Mucosa of descending colon (tissue), 3 donors: ENCODE data around the gene KRT15. TPM values are rescaled to one million over a fixed set of nuclear protein-coding genes. Genes with fewer than 3 reads are reported as not detected.
A peak's percentile ranks its signal among the peaks of the same experiment; 100 is the strongest.

Experiments
- ATAC-seq: fragments of 200-7000 bp; cut with Tn5 transposase; one replicate; pipeline ENCODE4 v1.9.1; 2020; ENCODE audit warnings: mild to moderate bottlenecking, moderate library complexity
- DNase-seq, 3 donors: peaks; one replicate each; pipeline ENCODE4 v3.0.0-alpha.2; 2020
- H3K36me3 ChIP-seq: fragments of 200-600 bp; one replicate; pipeline ENCODE4 v1.8.0; 2021; ENCODE audit warnings: low read depth, mild to moderate bottlenecking
- H3K4me1 ChIP-seq: fragments of 200-600 bp; one replicate; pipeline ENCODE4 v1.8.0; 2021; ENCODE audit warnings: low read depth, mild to moderate bottlenecking
- H3K4me3 ChIP-seq: fragments of 200-600 bp; one replicate; pipeline ENCODE4 v1.8.0; 2021; ENCODE audit warnings: mild to moderate bottlenecking
- H3K9me3 ChIP-seq: fragments of 200-600 bp; one replicate; pipeline ENCODE4 v1.8.0; 2021; ENCODE audit warnings: mild to moderate bottlenecking
- intact Hi-C, 2 donors: fragments of 100-400 bp; cut with DNase I in 1 of 2; cut with micrococcal nuclease in 1 of 2; formaldehyde crosslinking; loops; one replicate each; pipeline versions ENCODE4 v1.11.0 to v1.11.1; 2022; cut with DNase I, micrococcal nuclease
- total RNA-seq, 3 donors: library from RNA; stranded (reverse); fragmentation: NEBNext Ultra II Directional in 2 of 3; extraction: Animal tissue kit (Norgen Biotek cat#: 25700) in 2 of 3; gene quantifications; one replicate each; pipeline versions ENCODE4 v1.2.1 to v1.2.4, GENCODE V29; 2021 to 2023
- TF ChIP-seq, protein P1 (sequence below): fragments of 200-600 bp; IDR thresholded peaks from one replicate; pipeline ENCODE4 v1.8.0; 2022; ENCODE audit warnings: antibody characterized with exemption, mild to moderate bottlenecking
- donor health status: DM: no; HTN: no; CAD: no; lungs with moderate emphysema.
- donor health status: DM: no; HTN: no; CAD: no.
- donor health status: DM: no; HTN: yes; CAD: no.

Gene KRT15
- total RNA-seq, 3 donors from 2014 or later: 5.0 to 16.5 (median 5.4) TPM

DNA sequence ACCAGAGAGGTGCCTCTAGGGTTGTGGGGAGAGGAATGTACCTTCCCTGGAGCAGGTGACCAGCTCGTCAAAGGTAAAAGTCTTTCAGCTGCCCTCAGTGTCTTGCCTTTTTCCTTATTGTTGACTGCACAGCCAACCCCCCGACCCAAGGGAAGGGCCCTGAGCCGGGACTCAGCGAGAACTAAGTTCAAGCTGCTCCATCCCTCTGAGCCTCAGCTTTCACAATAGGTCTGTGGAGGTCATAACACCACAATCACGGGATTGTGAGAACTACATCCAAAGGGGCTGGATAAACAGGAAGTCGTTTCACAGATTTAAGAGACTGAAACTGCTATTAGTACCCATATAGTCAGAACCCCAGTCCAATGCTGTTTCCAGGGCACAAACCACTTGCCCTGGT lies 26.3 kb downstream of the KRT15 start:
- Histone ChIP-seq H3K4me1 (peaks cover 14% of the 10 kb centered on the region), H3K36me3 (no peaks in the 10 kb centered on the region), H3K9me3 (no peaks in the 10 kb centered on the region), H3K4me3 (no peak overlapping the region)
- no peak for DNase-seq
- intact Hi-C loops: no loop called here
- TF ChIP-seq, protein P1, sequence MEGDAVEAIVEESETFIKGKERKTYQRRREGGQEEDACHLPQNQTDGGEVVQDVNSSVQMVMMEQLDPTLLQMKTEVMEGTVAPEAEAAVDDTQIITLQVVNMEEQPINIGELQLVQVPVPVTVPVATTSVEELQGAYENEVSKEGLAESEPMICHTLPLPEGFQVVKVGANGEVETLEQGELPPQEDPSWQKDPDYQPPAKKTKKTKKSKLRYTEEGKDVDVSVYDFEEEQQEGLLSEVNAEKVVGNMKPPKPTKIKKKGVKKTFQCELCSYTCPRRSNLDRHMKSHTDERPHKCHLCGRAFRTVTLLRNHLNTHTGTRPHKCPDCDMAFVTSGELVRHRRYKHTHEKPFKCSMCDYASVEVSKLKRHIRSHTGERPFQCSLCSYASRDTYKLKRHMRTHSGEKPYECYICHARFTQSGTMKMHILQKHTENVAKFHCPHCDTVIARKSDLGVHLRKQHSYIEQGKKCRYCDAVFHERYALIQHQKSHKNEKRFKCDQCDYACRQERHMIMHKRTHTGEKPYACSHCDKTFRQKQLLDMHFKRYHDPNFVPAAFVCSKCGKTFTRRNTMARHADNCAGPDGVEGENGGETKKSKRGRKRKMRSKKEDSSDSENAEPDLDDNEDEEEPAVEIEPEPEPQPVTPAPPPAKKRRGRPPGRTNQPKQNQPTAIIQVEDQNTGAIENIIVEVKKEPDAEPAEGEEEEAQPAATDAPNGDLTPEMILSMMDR: no peak
- no peak for ATAC-seq

DNA sequence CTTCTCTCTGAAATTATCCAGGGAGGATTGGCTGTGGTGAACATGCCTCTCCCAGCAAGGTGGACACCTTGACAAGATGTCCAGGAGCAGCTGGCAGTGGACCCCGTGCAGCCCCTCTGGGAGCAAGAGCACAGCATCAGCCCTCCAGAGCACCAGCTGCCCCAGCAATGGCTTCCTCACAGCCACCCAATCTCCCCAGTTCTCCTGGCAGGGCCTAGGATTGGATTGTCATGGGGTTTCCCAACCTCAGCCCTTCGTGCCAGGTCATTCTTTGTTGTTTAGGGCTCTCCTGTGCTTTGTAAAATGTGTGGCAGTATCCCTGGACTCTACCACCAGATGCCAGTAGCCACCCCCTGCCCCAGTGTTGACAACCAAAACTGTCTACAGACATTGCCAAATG lies 27.2 kb downstream of the KRT15 start:
- TF ChIP-seq, protein P1: no peak
- no peak overlapping the region for H3K4me3 ChIP-seq
- peaks cover 14% of the 10 kb centered on the region for H3K4me1 ChIP-seq
- H3K9me3 ChIP-seq: no peaks in the 10 kb centered on the region
- no peak for ATAC-seq
- no peaks in the 10 kb centered on the region for H3K36me3 ChIP-seq
- intact Hi-C loops: no loop called here
- DNase-seq: no peak

DNA sequence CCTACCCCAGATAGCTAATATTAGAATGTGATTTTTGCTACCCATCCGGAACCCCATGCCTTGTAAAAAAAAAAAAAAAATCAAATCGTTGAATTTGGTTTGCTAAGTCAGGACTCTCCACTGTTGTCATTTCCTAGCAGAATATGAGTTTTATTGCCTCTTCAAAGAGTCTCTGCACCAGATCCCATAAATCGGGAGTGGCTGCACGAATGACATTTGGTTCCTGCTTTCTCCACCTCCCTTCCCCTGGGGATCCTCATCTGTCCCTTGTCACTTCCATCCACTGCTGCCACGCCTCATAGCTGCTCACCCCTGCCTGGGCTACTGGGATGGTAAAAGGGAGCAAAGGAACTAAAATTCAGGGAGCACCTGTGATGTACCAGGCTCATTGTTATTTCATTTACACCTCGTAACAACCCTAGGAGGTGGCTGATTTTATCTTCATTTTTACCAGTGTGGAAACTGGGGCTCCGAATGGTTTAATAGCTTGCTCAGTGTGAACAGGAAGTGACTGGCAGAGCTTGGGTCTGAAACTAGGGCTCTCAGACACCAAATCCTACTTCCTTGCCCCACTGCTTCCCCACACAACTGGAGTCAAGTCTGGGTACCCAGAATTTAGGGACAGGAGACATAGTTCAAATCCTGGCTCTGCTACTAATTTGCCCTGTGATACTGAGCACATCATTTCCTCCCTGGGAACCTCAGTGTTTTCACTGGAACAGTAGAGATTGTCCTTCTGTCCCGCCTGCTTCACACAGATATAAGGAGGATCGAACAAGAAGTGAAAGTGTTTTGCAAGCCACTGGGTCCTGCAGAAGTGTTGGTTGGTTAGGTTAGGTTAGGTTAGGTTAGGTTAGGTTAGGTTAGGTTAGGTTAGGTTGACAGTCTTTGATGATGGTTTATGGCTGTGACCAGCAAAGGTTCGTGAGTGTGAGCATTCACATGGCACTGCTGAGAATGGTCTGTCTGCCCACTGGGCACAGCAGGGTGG lies 28.4 kb downstream of the KRT15 start:
- Histone ChIP-seq H3K4me3 (no peak overlapping the region), H3K9me3 (no peaks in the 10 kb centered on the region), H3K36me3 (no peaks in the 10 kb centered on the region), H3K4me1 (peaks cover 14% of the 10 kb centered on the region)
- peak; percentile 66 for ATAC-seq
- intact Hi-C loops: no loop called here
- TF ChIP-seq, protein P1: no peak
- peak in 1 of 3 donors; percentile 52 for DNase-seq

DNA sequence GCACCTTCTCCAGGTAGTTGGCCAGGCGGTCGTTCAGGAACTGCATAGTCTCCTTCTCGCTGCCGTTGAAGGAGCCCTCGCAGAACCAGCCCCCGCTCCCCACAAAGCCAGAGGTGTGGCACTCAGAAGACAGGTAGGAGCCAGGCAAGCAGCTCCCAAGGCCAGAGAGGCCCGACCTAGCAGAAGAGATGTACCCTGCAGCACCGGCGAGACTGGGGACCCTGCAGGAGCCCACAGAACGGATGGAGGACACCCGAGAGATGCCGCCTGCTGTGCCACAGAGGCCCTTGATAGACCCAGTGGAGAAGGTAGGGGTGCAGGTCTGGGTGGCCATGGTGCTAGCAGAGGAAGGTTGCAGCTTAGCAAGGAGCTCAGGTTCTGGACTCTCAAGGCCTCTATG lies 29.2 kb downstream of the KRT15 start, which contains the start of gene KRT36:
KRT36 (minus strand) TSS at position 380 of the 400 bp plus-strand sequence; CDS start at position 334, 46 bp downstream.
- no peak for DNase-seq
- Histone ChIP-seq H3K9me3 (no peaks in the 10 kb centered on the region), H3K4me1 (peaks cover 14% of the 10 kb centered on the region), H3K36me3 (no peaks in the 10 kb centered on the region), H3K4me3 (no peak within 1 kb of the TSS)
- no peak for ATAC-seq
- TF ChIP-seq, protein P1: no peak
- intact Hi-C loops: no loop called here

DNA sequence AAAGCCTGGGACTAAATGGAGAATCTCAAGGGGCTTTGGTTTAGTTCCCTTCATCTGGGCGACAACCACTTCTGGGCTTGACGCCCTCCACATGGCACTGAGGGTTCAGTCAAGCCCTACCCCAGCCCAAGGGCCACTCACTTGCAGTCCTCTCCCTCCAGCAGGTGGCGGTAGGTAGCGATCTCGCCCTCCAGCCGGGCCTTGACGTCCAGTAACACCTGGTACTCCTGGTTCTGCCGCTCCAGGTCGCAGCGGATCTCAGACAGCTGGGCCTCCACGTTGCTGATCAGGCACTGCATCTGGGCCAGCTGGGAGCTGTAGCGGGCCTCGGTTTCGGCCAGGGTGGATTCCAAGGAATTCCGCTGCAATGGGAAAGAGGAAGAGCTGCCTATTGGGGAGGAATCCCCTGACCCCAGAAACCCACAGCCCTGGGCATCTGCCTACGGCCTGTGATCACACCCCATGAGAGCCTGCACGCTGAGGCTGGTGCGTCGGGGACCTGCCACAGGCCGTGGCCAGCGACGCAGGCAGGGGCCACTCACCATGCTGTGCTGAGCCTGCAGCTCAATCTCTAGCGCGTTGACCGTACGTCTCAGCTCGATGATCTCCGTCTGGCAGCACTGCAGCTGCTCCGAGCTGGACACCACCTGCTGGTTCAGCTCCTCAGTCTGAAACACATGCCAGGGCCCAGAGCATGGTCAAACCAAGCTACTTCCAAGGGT lies 31.7 kb downstream of the KRT15 start:
- peak; percentile 55 for ATAC-seq
- H3K4me3 ChIP-seq: no peak overlapping the region
- peak in 2 of 3 donors; percentile 78 to 82 for DNase-seq
- intact Hi-C loops: no loop called here
- no peaks in the 10 kb centered on the region for H3K36me3 ChIP-seq
- peaks cover 14% of the 10 kb centered on the region for H3K4me1 ChIP-seq
- no peaks in the 10 kb centered on the region for H3K9me3 ChIP-seq
- TF ChIP-seq, protein P1: peak; percentile 56
